ENCODE results near the gene KCNQ1OT1.

The KCNQ1OT1 gene

GRCh38 chr11:2566223-2567025 lies 133.4 kb downstream of the KCNQ1OT1 start:
- Histone ChIP-seq H3K36me3 (ENCODE audit: insufficient read depth, low read length) (no peaks in the 10 kb centered on the region), H2AFZ (ENCODE audit: low read length) (no peak overlapping the region), H3K4me3 (ENCODE audit: low read depth, low read length, poor library complexity, severe bottlenecking) (no peak overlapping the region), H3K27me3 (ENCODE audit: insufficient read depth, low read length) (no peaks in the 10 kb centered on the region; the same call in 1 of the 2 replicates), H3F3A (ENCODE audit: insufficient read depth, low read length) (no peaks in the 10 kb centered on the region), H3K4me2 (ENCODE audit: low read length) (no peak overlapping the region), H3K4me1 (ENCODE audit: insufficient read depth, low read length, severe bottlenecking) (no peaks in the 10 kb centered on the region), H3K9ac (ENCODE audit: low read length) (no peak overlapping the region), H3K79me2 (ENCODE audit: insufficient read depth, low read length) (no peaks in the 10 kb centered on the region), H4K20me1 (ENCODE audit: insufficient read depth, low read length) (no peaks in the 10 kb centered on the region), H3K9me2 (ENCODE audit: low read depth, low read length) (no peaks in the 10 kb centered on the region), H3K27ac (ENCODE audit: low read depth, low read length, poor library complexity, severe bottlenecking) (no peak overlapping the region), H3K9me3 (ENCODE audit: low read length) (no peaks in the 10 kb centered on the region)
- TF ChIP-seq CTCF (IDR thresholded peaks at IDR 0.05; ENCODE audit: low read length): no peak
- TF ChIP-seq EZH2 (IDR thresholded peaks at IDR 0.05; ENCODE audit: borderline replicate concordance, low read length): no peak

- Histone ChIP-seq H3K9ac (ENCODE audit: low read length) (no peak overlapping the region), H3K27me3 (ENCODE audit: insufficient read depth, low read length) (no peaks in the 10 kb centered on the region; the same call in 1 of the 2 replicates), H3K27ac (ENCODE audit: low read depth, low read length, poor library complexity, severe bottlenecking) (no peak overlapping the region), H4K20me1 (ENCODE audit: insufficient read depth, low read length) (no peaks in the 10 kb centered on the region), H3F3A (ENCODE audit: insufficient read depth, low read length) (no peaks in the 10 kb centered on the region), H3K4me3 (ENCODE audit: low read depth, low read length, poor library complexity, severe bottlenecking) (no peak overlapping the region), H3K9me2 (ENCODE audit: low read depth, low read length) (no peaks in the 10 kb centered on the region), H3K4me1 (ENCODE audit: insufficient read depth, low read length, severe bottlenecking) (no peaks in the 10 kb centered on the region), H3K9me3 (ENCODE audit: low read length) (no peaks in the 10 kb centered on the region), H3K36me3 (ENCODE audit: insufficient read depth, low read length) (no peaks in the 10 kb centered on the region), H2AFZ (ENCODE audit: low read length) (no peak overlapping the region), H3K4me2 (ENCODE audit: low read length) (no peak overlapping the region), H3K79me2 (ENCODE audit: insufficient read depth, low read length) (no peaks in the 10 kb centered on the region)
- TF ChIP-seq EZH2 (IDR thresholded peaks at IDR 0.05; ENCODE audit: borderline replicate concordance, low read length) (no peak), CTCF (IDR thresholded peaks at IDR 0.05; ENCODE audit: low read length) (no peak)
These were observed 134.2 kb downstream of the KCNQ1OT1 start for GRCh38 chr11:2565447-2566222.

DNA sequence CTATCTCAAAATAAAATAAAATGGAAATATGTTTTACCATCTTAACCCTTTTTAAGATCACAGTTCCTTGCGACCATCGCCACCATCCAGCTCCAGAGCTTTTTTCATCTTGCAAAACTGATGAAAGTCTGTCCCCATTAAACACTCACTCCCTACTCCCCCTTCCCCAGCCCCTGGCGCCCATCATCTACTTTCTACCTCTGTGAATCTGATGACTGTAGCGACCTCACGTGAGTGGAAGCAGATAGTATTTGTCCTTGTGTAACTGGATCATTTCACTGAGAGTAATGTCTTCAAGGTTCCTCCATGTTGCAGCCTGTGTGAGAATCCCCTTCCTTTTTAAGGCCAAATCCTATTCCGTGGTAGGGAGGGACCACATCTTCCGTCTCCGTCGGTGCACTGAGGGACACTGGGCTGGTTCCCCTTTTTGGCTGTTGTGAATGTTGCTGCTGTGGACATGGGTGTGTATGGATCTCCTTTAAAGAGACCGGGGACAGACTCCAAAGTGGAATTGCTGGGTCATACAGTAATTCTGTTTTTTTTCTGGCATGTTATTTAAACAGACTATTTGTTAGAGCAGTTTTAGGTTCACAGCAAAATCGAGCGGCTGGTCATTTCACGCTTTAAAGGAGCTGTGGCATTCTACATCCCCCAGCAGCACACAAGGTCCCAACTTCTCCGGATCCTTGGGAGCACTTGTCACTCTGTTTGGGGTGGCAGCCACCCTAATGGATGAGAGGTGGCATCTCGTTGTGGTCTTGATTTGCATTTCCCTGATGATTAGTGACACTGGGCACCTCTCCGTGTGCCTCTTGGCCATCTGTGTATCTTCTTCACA lies 135.0 kb downstream of the KCNQ1OT1 start:
- H3K9me2 ChIP-seq (ENCODE audit: low read depth, low read length): no peaks in the 10 kb centered on the region
- H3K4me2 ChIP-seq (ENCODE audit: low read length): no peak overlapping the region
- no peak overlapping the region for H3K9ac ChIP-seq (ENCODE audit: low read length)
- H3K27me3 ChIP-seq (ENCODE audit: insufficient read depth, low read length): no peaks in the 10 kb centered on the region; the same call in 1 of the 2 replicates
- no peaks in the 10 kb centered on the region for H3K4me1 ChIP-seq (ENCODE audit: insufficient read depth, low read length, severe bottlenecking)
- no peaks in the 10 kb centered on the region for H3F3A ChIP-seq (ENCODE audit: insufficient read depth, low read length)
- H3K4me3 ChIP-seq (ENCODE audit: low read depth, low read length, poor library complexity, severe bottlenecking): no peak overlapping the region
- TF ChIP-seq CTCF (IDR thresholded peaks at IDR 0.05; ENCODE audit: low read length): no peak
- TF ChIP-seq EZH2 (IDR thresholded peaks at IDR 0.05; ENCODE audit: borderline replicate concordance, low read length): no peak
- no peak overlapping the region for H3K27ac ChIP-seq (ENCODE audit: low read depth, low read length, poor library complexity, severe bottlenecking)
- H3K9me3 ChIP-seq (ENCODE audit: low read length): no peaks in the 10 kb centered on the region
- no peak overlapping the region for H2AFZ ChIP-seq (ENCODE audit: low read length)
- no peaks in the 10 kb centered on the region for H3K79me2 ChIP-seq (ENCODE audit: insufficient read depth, low read length)
- no peaks in the 10 kb centered on the region for H4K20me1 ChIP-seq (ENCODE audit: insufficient read depth, low read length)
- no peaks in the 10 kb centered on the region for H3K36me3 ChIP-seq (ENCODE audit: insufficient read depth, low read length)

All from OCI-LY1 (cell line).